Activated T-cell treated with anti-CD3 and anti-CD28 coated beads for 48 hours (primary cell): ENCODE results near the gene LRRC71.

ENCODE experiments used
- DNase-seq: peaks from one replicate; pipeline ENCODE4 v3.0.0-alpha.2; 2020; ENCODE audit warnings: low read depth

LRRC71 gene

GRCh38 chr1:156927215-156928042 lies 7.0 kb downstream of the LRRC71 start:
- peak; percentile 70 for DNase-seq

GRCh38 chr1:156928043-156928602 lies 7.7 kb downstream of the LRRC71 start:
- DNase-seq, result no peak

- DNase-seq, result no peak
These were observed 9.3 kb downstream of the LRRC71 start for GRCh38 chr1:156929596-156930238.

GRCh38 chr1:156930483-156930882 lies 10.1 kb downstream of the LRRC71 start:
- DNase-seq, result no peak

- no peak for DNase-seq
These were observed 10.9 kb downstream of the LRRC71 start for GRCh38 chr1:156931211-156931952.

- DNase-seq, result no peak
These were observed 11.7 kb downstream of the LRRC71 start for GRCh38 chr1:156931974-156932710.

GRCh38 chr1:156933136-156933535 lies 12.7 kb downstream of the LRRC71 start:
- DNase-seq, result no peak

- DNase-seq, result no peak
These were observed 15.2 kb downstream of the LRRC71 start for GRCh38 chr1:156935505-156936128.

- DNase-seq, result no peak
These were observed 15.8 kb downstream of the LRRC71 start for GRCh38 chr1:156936191-156936590.

- no peak for DNase-seq
These were observed 16.3 kb downstream of the LRRC71 start for GRCh38 chr1:156936721-156937220.

GRCh38 chr1:156937883-156938282 lies 17.5 kb downstream of the LRRC71 start:
- no peak for DNase-seq

GRCh38 chr1:156938813-156939212 lies 18.4 kb downstream of the LRRC71 start:
- no peak for DNase-seq

GRCh38 chr1:156939786-156940334 lies 19.4 kb downstream of the LRRC71 start:
- DNase-seq, result no peak

GRCh38 chr1:156941675-156942074 lies 21.2 kb downstream of the LRRC71 start:
- no peak for DNase-seq

GRCh38 chr1:156942176-156942575 lies 21.7 kb downstream of the LRRC71 start:
- DNase-seq, result no peak

- no peak for DNase-seq
These were observed 22.1 kb downstream of the LRRC71 start for GRCh38 chr1:156942576-156942975.

- DNase-seq, result no peak
These were observed 23.3 kb downstream of the LRRC71 start for GRCh38 chr1:156943756-156944155.

- no peak for DNase-seq
These were observed 23.8 kb downstream of the LRRC71 start for GRCh38 chr1:156944268-156944667.

- no peak for DNase-seq
These were observed 24.4 kb downstream of the LRRC71 start for GRCh38 chr1:156944848-156945247.

- no peak for DNase-seq
These were observed 25.6 kb downstream of the LRRC71 start for GRCh38 chr1:156945881-156946661.
